Measurements from ENCODE around the gene UBXN10.

Gene UBXN10

GRCh38 chr1:20152599-20152930, 33.3 kb upstream of the UBXN10 start:
- DNase-seq (ENCODE audit: low read depth): no peak

- no peak for DNase-seq (ENCODE audit: low read depth)
Observed at GRCh38 chr1:20153000-20153418, 32.9 kb upstream of the UBXN10 start.

- no peak for DNase-seq (ENCODE audit: low read depth)
Observed at GRCh38 chr1:20154301-20154831, 31.5 kb upstream of the UBXN10 start.

GRCh38 chr1:20158358-20159070, 27.4 kb upstream of the UBXN10 start:
- DNase-seq (ENCODE audit: low read depth): no peak

- DNase-seq (ENCODE audit: low read depth): no peak
Observed at GRCh38 chr1:20160034-20160433, 25.9 kb upstream of the UBXN10 start.

GRCh38 chr1:20164694-20165202, 21.1 kb upstream of the UBXN10 start:
- no peak for DNase-seq (ENCODE audit: low read depth)

GRCh38 chr1:20165522-20165951, 20.4 kb upstream of the UBXN10 start:
- DNase-seq (ENCODE audit: low read depth): no peak

- no peak for DNase-seq (ENCODE audit: low read depth)
Observed at GRCh38 chr1:20166051-20166450, 19.8 kb upstream of the UBXN10 start.

- DNase-seq (ENCODE audit: low read depth): no peak
Observed at GRCh38 chr1:20167126-20167525, 18.8 kb upstream of the UBXN10 start.

GRCh38 chr1:20168564-20169491, 17.1 kb upstream of the UBXN10 start:
- DNase-seq (ENCODE audit: low read depth): no peak

GRCh38 chr1:20169932-20170331, 16.0 kb upstream of the UBXN10 start:
- no peak for DNase-seq (ENCODE audit: low read depth)

GRCh38 chr1:20172033-20172590, 13.8 kb upstream of the UBXN10 start:
- no peak for DNase-seq (ENCODE audit: low read depth)

GRCh38 chr1:20174937-20175666, 10.8 kb upstream of the UBXN10 start:
- DNase-seq (ENCODE audit: low read depth): no peak

- no peak for DNase-seq (ENCODE audit: low read depth)
Observed at GRCh38 chr1:20178634-20179370, 7.1 kb upstream of the UBXN10 start.

GRCh38 chr1:20179371-20180128, 6.3 kb upstream of the UBXN10 start:
- no peak for DNase-seq (ENCODE audit: low read depth)

GRCh38 chr1:20180129-20180843, 5.6 kb upstream of the UBXN10 start:
- no peak for DNase-seq (ENCODE audit: low read depth)

GRCh38 chr1:20180844-20181207, 5.1 kb upstream of the UBXN10 start:
- DNase-seq (ENCODE audit: low read depth): no peak

GRCh38 chr1:20182415-20182814, 3.5 kb upstream of the UBXN10 start:
- DNase-seq (ENCODE audit: low read depth): no peak

GRCh38 chr1:20183035-20183434, 2.9 kb upstream of the UBXN10 start:
- DNase-seq (ENCODE audit: low read depth): no peak
